Adrenal gland (tissue), 12 donors: ENCODE results near the gene ACOT12. TPM values are rescaled to one million over a fixed set of nuclear protein-coding genes. Genes with fewer than 3 reads are reported as not detected.

Experiments
- DNase-seq, 7 donors: peaks; one replicate each; pipeline ENCODE4 v3.0.0-alpha.2; 2019 to 2020
- H3K27ac ChIP-seq, 5 donors: fragments of 200-600 bp; sonication (generic) in 4 of 5; 1 replicate in 3 of 5; 2 replicates in 2 of 5; pipeline versions ENCODE4 v1.5.1 to v1.8.0; 2016 to 2020; ENCODE audit warnings: mild to moderate bottlenecking in 1 of 5
- H3K27me3 ChIP-seq: fragments of 200-600 bp; 2 replicates; pipeline ENCODE4 v1.8.0; 2021
- H3K36me3 ChIP-seq, 2 donors: fragments of 200-600 bp; replicated peaks in 1 of 2; 1 replicate in 1 of 2; 2 replicates in 1 of 2; pipeline versions ENCODE4 v1.5.1 to v1.8.0; 2018 to 2022
- H3K4me1 ChIP-seq, 2 donors: fragments of 200-600 bp; replicated peaks in 1 of 2; 1 replicate in 1 of 2; 2 replicates in 1 of 2; pipeline versions ENCODE4 v1.5.1 to v1.8.0; 2018 to 2021
- H3K4me3 ChIP-seq, 4 donors: fragments of 200-600 bp; sonication (generic) in 3 of 4; one replicate each; pipeline ENCODE4 v1.5.1; 2016 to 2018
- H3K9me3 ChIP-seq, 3 donors: fragments of 200-600 bp; sonication (generic) in 1 of 3; replicated peaks in 1 of 3; 1 replicate in 2 of 3; 2 replicates in 1 of 3; pipeline versions ENCODE4 v1.5.1 to v1.8.0; 2016 to 2021
- CTCF ChIP-seq, 6 experiments: fragments of 450-650 bp in 4 of 6; fragments of 200-600 bp in 2 of 6; sonication (generic) in 1 of 6; IDR thresholded peaks; 1 replicate in 5 of 6; 2 replicates in 1 of 6; pipeline versions ENCODE4 v1.5.1 to v1.8.0; 2016 to 2021; ENCODE audit warnings: antibody characterized with exemption in 6 of 6, mild to moderate bottlenecking in 2 of 6, moderate library complexity in 1 of 6
- POLR2A ChIP-seq, 2 donors: fragments of 450-650 bp; IDR thresholded peaks; one replicate each; pipeline ENCODE4 v1.6.1; 2017; ENCODE audit warnings: antibody characterized with exemption in 2 of 2, mild to moderate bottlenecking in 2 of 2, moderate library complexity in 1 of 2
- WGBS, 4 donors: extraction: QIAGEN DNeasy Blood & Tissue Kit in 2 of 4; methylation state at CpG; one replicate each; pipeline versions ENCODE4 v1.1.5 to v1.1.7; 2013 to 2017; 5-methylcytosine and 5-hydroxymethylcytosine counted together
- intact Hi-C, 2 donors: fragments of 100-400 bp; cut with DNase I; formaldehyde crosslinking; loops; one replicate each; pipeline versions ENCODE4 v1.14.1 to v1.15.0; 2022 to 2023
- polyA plus RNA-seq, 3 donors: library from polyadenylated mRNA; stranded (reverse); fragments of 200-250 nt in 2 of 3; fragments of 350-450 nt in 1 of 3; fragmentation: Illumina TruSeq in 1 of 3; extraction: RNeasy Lipid Tissue Mini Kit (QIAGEN cat#74804) in 1 of 3; gene quantifications; one replicate each; pipeline ENCODE4 v1.2.3, GENCODE V29; 2013 to 2014
- total RNA-seq, 9 donors: library from RNA; depleted of rRNA in 4 of 9; stranded (reverse); fragments of >200 nt in 4 of 9; fragments of 120-200 nt in 1 of 9; fragmentation: NEBNext Ultra II Directional in 1 of 9; extraction: Animal tissue kit (Norgen Biotek cat#: 25700) in 1 of 9; gene quantifications; one replicate each; pipeline versions ENCODE4 v1.1.0 to v1.2.4, GENCODE V29; 2013 to 2023
- donor health status: healthy with polysubstance abuse.
- donor health status: Bipolar disorder and iron deficiency.
- donor health status: DM: yes; HTN: yes; CAD: no.
- donor health status: DM: no; HTN: no; CAD: no.
- donor health status: DM: no; HTN: no; CAD: no.
- donor health status: DM: yes; HTN: yes; CAD: no.

ACOT12 gene
- total and polyA plus RNA-seq, 12 donors: not detected

GRCh38 chr5:81335946-81336345, 58.0 kb downstream of the ACOT12 start:
- no peak for DNase-seq
- no peak for TF ChIP-seq CTCF (IDR thresholded peaks at IDR 0.05)
- TF ChIP-seq POLR2A (IDR thresholded peaks at IDR 0.05): no peak
- Histone ChIP-seq H3K36me3 (no peaks in the 10 kb centered on the region), H3K27me3 (no peaks in the 10 kb centered on the region), H3K4me1 (no peaks in the 10 kb centered on the region), H3K9me3 (no peaks in the 10 kb centered on the region), H3K4me3 (no peak overlapping the region), H3K27ac (no peak overlapping the region)
- WGBS, 4 donors: 67 to 83% (median 72%) methylated on average over 2 of the region's 2 CpGs
- intact Hi-C loops: no loop called here

GRCh38 chr5:81334304-81335061, 59.5 kb downstream of the ACOT12 start:
- H3K36me3 ChIP-seq: no peaks in the 10 kb centered on the region
- TF ChIP-seq POLR2A (IDR thresholded peaks at IDR 0.05) (no peak), CTCF (IDR thresholded peaks at IDR 0.05) (no peak)
- intact Hi-C loops: no loop called here
- DNase-seq: no peak
- no peak overlapping the region for H3K27ac ChIP-seq
- WGBS, 4 donors: 75 to 84% (median 82%) methylated on average over 14 of the region's 14 CpGs
- H3K4me3 ChIP-seq: no peak overlapping the region
- no peaks in the 10 kb centered on the region for H3K4me1 ChIP-seq
- no peaks in the 10 kb centered on the region for H3K9me3 ChIP-seq
- H3K27me3 ChIP-seq: no peaks in the 10 kb centered on the region

- Histone ChIP-seq H3K36me3 (no peaks in the 10 kb centered on the region), H3K4me3 (no peak overlapping the region), H3K9me3 (no peaks in the 10 kb centered on the region), H3K27me3 (no peaks in the 10 kb centered on the region), H3K27ac (no peak overlapping the region), H3K4me1 (no peaks in the 10 kb centered on the region)
- intact Hi-C loops: no loop called here
- WGBS, 4 donors: 50 to 77% (median 55%) methylated on average over 2 of the region's 2 CpGs
- TF ChIP-seq POLR2A (IDR thresholded peaks at IDR 0.05) (no peak), CTCF (IDR thresholded peaks at IDR 0.05) (no peak)
- DNase-seq: peak in 1 of 7 donors; percentile 11
Observed at GRCh38 chr5:81326554-81326953, 67.4 kb downstream of the ACOT12 start.

GRCh38 chr5:81317536-81317935, 76.4 kb downstream of the ACOT12 start:
- intact Hi-C loops: no loop called here
- no peaks in the 10 kb centered on the region for H3K9me3 ChIP-seq

More at GRCh38 chr5:81317536-81317935, 76.4 kb downstream of the ACOT12 start:
- WGBS, 4 donors: 40 to 81% (median 48%) methylated on average over 2 of the region's 2 CpGs
- Histone ChIP-seq H3K27ac (no peak overlapping the region), H3K4me3 (no peak overlapping the region), H3K36me3 (peaks cover 0 to 6% of the 10 kb centered on the region in 2 donors), H3K27me3 (no peaks in the 10 kb centered on the region), H3K4me1 (no peaks in the 10 kb centered on the region)
- no peak for DNase-seq
- no peak for TF ChIP-seq CTCF (IDR thresholded peaks at IDR 0.05)
- TF ChIP-seq POLR2A (IDR thresholded peaks at IDR 0.05): no peak
